ENCODE measurements around the gene BCL10.

Gene BCL10

GRCh38 chr1:85243372-85243771 lies 33.1 kb downstream of the BCL10 start:
- H3K27ac ChIP-seq (ENCODE audit: low read depth, low read length, severe bottlenecking): peak overlapping the region; percentile 94
- peaks cover 45% of the 10 kb centered on the region for H3K4me1 ChIP-seq (ENCODE audit: control insufficient read depth, insufficient read depth, low read length, poor library complexity, severe bottlenecking)
- H3K36me3 ChIP-seq (ENCODE audit: control insufficient read depth, insufficient read depth, low read length): no peaks in the 10 kb centered on the region
- peaks cover 2% of the 10 kb centered on the region for H3K9me3 ChIP-seq (ENCODE audit: control insufficient read depth, low read length)
- no peak overlapping the region for H3K4me3 ChIP-seq (ENCODE audit: extremely low read depth, insufficient read depth, low read length, poor library complexity, severe bottlenecking)

- Histone ChIP-seq H3K4me1 (ENCODE audit: control insufficient read depth, insufficient read depth, low read length, poor library complexity, severe bottlenecking) (peaks cover 41% of the 10 kb centered on the region), H3K27ac (ENCODE audit: low read depth, low read length, severe bottlenecking) (peak overlapping the region; percentile 71), H3K36me3 (ENCODE audit: control insufficient read depth, insufficient read depth, low read length) (no peaks in the 10 kb centered on the region), H3K4me3 (ENCODE audit: extremely low read depth, insufficient read depth, low read length, poor library complexity, severe bottlenecking) (no peak overlapping the region), H3K9me3 (ENCODE audit: control insufficient read depth, low read length) (no peaks in the 10 kb centered on the region)
- WGBS, 2 experiments (ENCODE audit: insufficient coverage in 2 of 2): no CpG with 5 or more reads among the region's 1 CpG
Observed at GRCh38 chr1:85240643-85241042, 35.8 kb downstream of the BCL10 start.

GRCh38 chr1:85240174-85240601 lies 36.2 kb downstream of the BCL10 start:
- Histone ChIP-seq H3K4me1 (ENCODE audit: control insufficient read depth, insufficient read depth, low read length, poor library complexity, severe bottlenecking) (peaks cover 37% of the 10 kb centered on the region), H3K27ac (ENCODE audit: low read depth, low read length, severe bottlenecking) (peak overlapping the region; percentile 71), H3K9me3 (ENCODE audit: control insufficient read depth, low read length) (no peaks in the 10 kb centered on the region), H3K4me3 (ENCODE audit: extremely low read depth, insufficient read depth, low read length, poor library complexity, severe bottlenecking) (no peak overlapping the region), H3K36me3 (ENCODE audit: control insufficient read depth, insufficient read depth, low read length) (no peaks in the 10 kb centered on the region)
- 20% methylated on average over 1 of the region's 1 CpG; no CpG with 5 or more reads in 1 of the 2 experiments for WGBS, 2 experiments (ENCODE audit: insufficient coverage in 2 of 2)

- no peaks in the 10 kb centered on the region for H3K9me3 ChIP-seq (ENCODE audit: control insufficient read depth, low read length)
- H3K27ac ChIP-seq (ENCODE audit: low read depth, low read length, severe bottlenecking): no peak overlapping the region
- peaks cover 17% of the 10 kb centered on the region for H3K4me1 ChIP-seq (ENCODE audit: control insufficient read depth, insufficient read depth, low read length, poor library complexity, severe bottlenecking)
- H3K36me3 ChIP-seq (ENCODE audit: control insufficient read depth, insufficient read depth, low read length): no peaks in the 10 kb centered on the region
- 100% methylated on average over 1 of the region's 1 CpG for WGBS, 2 experiments (ENCODE audit: insufficient coverage in 2 of 2)
- no peak overlapping the region for H3K4me3 ChIP-seq (ENCODE audit: extremely low read depth, insufficient read depth, low read length, poor library complexity, severe bottlenecking)
Observed at GRCh38 chr1:85237613-85238012, 38.8 kb downstream of the BCL10 start.

GRCh38 chr1:85230305-85230977 lies 46.0 kb downstream of the BCL10 start:
- H3K4me1 ChIP-seq (ENCODE audit: control insufficient read depth, insufficient read depth, low read length, poor library complexity, severe bottlenecking): no peaks in the 10 kb centered on the region
- H3K9me3 ChIP-seq (ENCODE audit: control insufficient read depth, low read length): no peaks in the 10 kb centered on the region
- no peaks in the 10 kb centered on the region for H3K36me3 ChIP-seq (ENCODE audit: control insufficient read depth, insufficient read depth, low read length)
- WGBS, 2 experiments (ENCODE audit: insufficient coverage in 2 of 2): 84 to 92% methylated on average over 6 of the region's 8 CpGs
- H3K4me3 ChIP-seq (ENCODE audit: extremely low read depth, insufficient read depth, low read length, poor library complexity, severe bottlenecking): no peak overlapping the region
- no peak overlapping the region for H3K27ac ChIP-seq (ENCODE audit: low read depth, low read length, severe bottlenecking)

- H3K36me3 ChIP-seq (ENCODE audit: control insufficient read depth, insufficient read depth, low read length): no peaks in the 10 kb centered on the region
- H3K4me1 ChIP-seq (ENCODE audit: control insufficient read depth, insufficient read depth, low read length, poor library complexity, severe bottlenecking): peaks cover 3% of the 10 kb centered on the region
- H3K9me3 ChIP-seq (ENCODE audit: control insufficient read depth, low read length): no peaks in the 10 kb centered on the region
- WGBS, 2 experiments (ENCODE audit: insufficient coverage in 2 of 2): 85 to 94% methylated on average over 3 of the region's 6 CpGs
- H3K4me3 ChIP-seq (ENCODE audit: extremely low read depth, insufficient read depth, low read length, poor library complexity, severe bottlenecking): no peak overlapping the region
- H3K27ac ChIP-seq (ENCODE audit: low read depth, low read length, severe bottlenecking): no peak overlapping the region
Observed at GRCh38 chr1:85229574-85230097, 46.8 kb downstream of the BCL10 start.

GRCh38 chr1:85228972-85229371 lies 47.5 kb downstream of the BCL10 start:
- no peak overlapping the region for H3K4me3 ChIP-seq (ENCODE audit: extremely low read depth, insufficient read depth, low read length, poor library complexity, severe bottlenecking)
- H3K4me1 ChIP-seq (ENCODE audit: control insufficient read depth, insufficient read depth, low read length, poor library complexity, severe bottlenecking): peaks cover 9% of the 10 kb centered on the region
- WGBS, 2 experiments (ENCODE audit: insufficient coverage in 2 of 2): 100% methylated on average over 1 of the region's 1 CpG
- H3K27ac ChIP-seq (ENCODE audit: low read depth, low read length, severe bottlenecking): no peak overlapping the region
- no peaks in the 10 kb centered on the region for H3K36me3 ChIP-seq (ENCODE audit: control insufficient read depth, insufficient read depth, low read length)
- H3K9me3 ChIP-seq (ENCODE audit: control insufficient read depth, low read length): no peaks in the 10 kb centered on the region

GRCh38 chr1:85225624-85226380 lies 50.6 kb downstream of the BCL10 start:
- 53 to 67% methylated on average over 1 to 3 of the region's 5 CpGs for WGBS, 2 experiments (ENCODE audit: insufficient coverage in 2 of 2)

GRCh38 chr1:85224734-85225623 lies 51.5 kb downstream of the BCL10 start:
- H3K4me3 ChIP-seq (ENCODE audit: extremely low read depth, insufficient read depth, low read length, poor library complexity, severe bottlenecking): no peak overlapping the region
- peak overlapping the region; percentile 67 for H3K27ac ChIP-seq (ENCODE audit: low read depth, low read length, severe bottlenecking)
- H3K36me3 ChIP-seq (ENCODE audit: control insufficient read depth, insufficient read depth, low read length): no peaks in the 10 kb centered on the region
- 45 to 85% methylated on average over 1 to 2 of the region's 3 CpGs for WGBS, 2 experiments (ENCODE audit: insufficient coverage in 2 of 2)
- H3K4me1 ChIP-seq (ENCODE audit: control insufficient read depth, insufficient read depth, low read length, poor library complexity, severe bottlenecking): peaks cover 9% of the 10 kb centered on the region
- no peaks in the 10 kb centered on the region for H3K9me3 ChIP-seq (ENCODE audit: control insufficient read depth, low read length)

More at GRCh38 chr1:85225624-85226380, 50.6 kb downstream of the BCL10 start:
- H3K36me3 ChIP-seq (ENCODE audit: control insufficient read depth, insufficient read depth, low read length): no peaks in the 10 kb centered on the region
- H3K27ac ChIP-seq (ENCODE audit: low read depth, low read length, severe bottlenecking): peak overlapping the region; percentile 67
- no peaks in the 10 kb centered on the region for H3K9me3 ChIP-seq (ENCODE audit: control insufficient read depth, low read length)
- H3K4me1 ChIP-seq (ENCODE audit: control insufficient read depth, insufficient read depth, low read length, poor library complexity, severe bottlenecking): peaks cover 9% of the 10 kb centered on the region
- H3K4me3 ChIP-seq (ENCODE audit: extremely low read depth, insufficient read depth, low read length, poor library complexity, severe bottlenecking): no peak overlapping the region

- H3K4me1 ChIP-seq (ENCODE audit: control insufficient read depth, insufficient read depth, low read length, poor library complexity, severe bottlenecking): peaks cover 9% of the 10 kb centered on the region
- no peaks in the 10 kb centered on the region for H3K36me3 ChIP-seq (ENCODE audit: control insufficient read depth, insufficient read depth, low read length)
- H3K4me3 ChIP-seq (ENCODE audit: extremely low read depth, insufficient read depth, low read length, poor library complexity, severe bottlenecking): no peak overlapping the region
- no peak overlapping the region for H3K27ac ChIP-seq (ENCODE audit: low read depth, low read length, severe bottlenecking)
- H3K9me3 ChIP-seq (ENCODE audit: control insufficient read depth, low read length): no peaks in the 10 kb centered on the region
Observed at GRCh38 chr1:85224295-85224694, 52.1 kb downstream of the BCL10 start.

All from mesodermal cell (in vitro differentiated cells).